Measurements from ENCODE around the gene ZFYVE28. TPM values are rescaled to one million over a fixed set of nuclear protein-coding genes. Genes with fewer than 3 reads are reported as not detected.
A peak's percentile ranks its signal among the peaks of the same experiment; 100 is the strongest.

ZFYVE28 gene
- total and polyA plus RNA-seq, 2 of the 8 experiments (the other 6 are each of a cell fraction or from before 2014, with no cell fraction given): 1.7 to 4.9 TPM

DNA sequence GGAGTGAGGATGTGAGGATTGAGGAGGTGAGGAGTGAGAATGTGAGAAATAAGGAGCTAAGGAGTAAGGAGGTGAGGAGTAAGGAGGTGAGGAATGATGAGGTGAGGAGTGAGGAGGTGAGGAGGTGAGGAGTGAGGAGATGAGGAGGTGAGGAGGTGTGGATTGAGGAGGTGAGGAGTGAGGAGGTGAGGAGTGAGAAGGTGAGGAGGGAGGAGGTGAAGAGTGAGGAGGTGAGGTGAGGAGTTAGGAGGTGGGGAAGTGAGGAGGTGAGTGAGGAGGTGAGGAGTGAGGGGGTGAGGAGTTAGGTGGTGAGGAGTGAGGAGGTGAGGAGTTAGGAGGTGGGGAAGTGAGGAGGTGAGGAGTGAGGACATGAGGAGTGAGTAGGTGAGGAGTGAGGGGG, 81.8 kb downstream of the ZFYVE28 start:
- no peaks in the 10 kb centered on the region for H4K20me1 ChIP-seq (replicated peaks in 1 of 2; ENCODE audit: control insufficient read depth in 1 of 2, insufficient read depth in 2 of 2, low read length in 2 of 2)
- no peak overlapping the region for H4K5ac ChIP-seq (ENCODE audit: insufficient read length, low read depth, low read length)
- H3K4me2 ChIP-seq (ENCODE audit: insufficient read depth in 1 of 2, low read depth in 2 of 2, low read length in 2 of 2): no peak overlapping the region
- no peak overlapping the region for H2BK120ac ChIP-seq (replicated peaks; ENCODE audit: low read depth, low read length)
- no peak overlapping the region for H3K9ac ChIP-seq (replicated peaks in 1 of 4; ENCODE audit: extremely low read depth in 1 of 4, low read depth in 3 of 4, low read length in 3 of 4)
- no peak overlapping the region for H2BK12ac ChIP-seq (ENCODE audit: low read depth, low read length)
- H2AK5ac ChIP-seq (ENCODE audit: low read depth, low read length): peak overlapping the region; percentile 65; the same call in 1 of the 2 replicates
- no peak overlapping the region for H3K4ac ChIP-seq (replicated peaks; ENCODE audit: insufficient read length, low read depth, low read length)
- no peak overlapping the region for H3K56ac ChIP-seq (replicated peaks; ENCODE audit: insufficient read length, low read depth, low read length)
- no peak overlapping the region for H4K8ac ChIP-seq (ENCODE audit: extremely low read depth, insufficient read depth, low read length)
- ChIA-PET POLR2A (ENCODE audit: partially characterized antibody) (interaction anchor here (0.7 to 1.5 kb wide), 2 partner anchors 74 to 1957 kb away, joined by 3 read pairs; partner anchors contain the start of gene MXD4), CTCF (ENCODE audit: partially characterized antibody) (no interaction called here)
- H2AFZ ChIP-seq (ENCODE audit: low read length): no peak overlapping the region
- no peak overlapping the region for H3K18ac ChIP-seq (ENCODE audit: extremely low read depth, low read length)
- no peak overlapping the region for H3K14ac ChIP-seq (ENCODE audit: insufficient read length)
- no peaks in the 10 kb centered on the region for H3K36me3 ChIP-seq (ENCODE audit: control insufficient read depth in 2 of 4, insufficient read depth in 4 of 4, low read length in 3 of 4)
- H3K9me3 ChIP-seq (ENCODE audit: insufficient read depth in 2 of 2, low read depth in 1 of 2, low read length in 1 of 2): no peaks in the 10 kb centered on the region
- H3K27me3 ChIP-seq (replicated peaks in 1 of 4; ENCODE audit: control insufficient read depth in 3 of 4, extremely low read depth in 1 of 4, insufficient read depth in 3 of 4, low read length in 3 of 4): no peaks in the 10 kb centered on the region
- H3K79me2 ChIP-seq (ENCODE audit: control insufficient read depth in 1 of 2, insufficient read depth in 2 of 2, low read length in 2 of 2): no peaks in the 10 kb centered on the region
- no peak overlapping the region for H3K4me3 ChIP-seq (ENCODE audit: extremely low read depth in 1 of 4, insufficient read depth in 2 of 4, low read depth in 3 of 4, low read length in 4 of 4)
- H2BK15ac ChIP-seq (ENCODE audit: low read length): no peak overlapping the region
- DNase-seq (ENCODE audit: low read depth in 1 of 2, low spot score in 2 of 2) (no peak), FAIRE-seq (no peak)
- no peaks in the 10 kb centered on the region; the same call in 1 of the 2 replicates for H3K79me1 ChIP-seq (ENCODE audit: low read depth, low read length)
- no peak overlapping the region for H4K91ac ChIP-seq (replicated peaks; ENCODE audit: insufficient read length, low read length)
- no peak overlapping the region for H2BK20ac ChIP-seq (ENCODE audit: low read length)
- H3K23me2 ChIP-seq (ENCODE audit: low read depth, low read length): peaks cover 4% of the 10 kb centered on the region; the same call in 1 of the 2 replicates
- no peak overlapping the region for H2BK5ac ChIP-seq (ENCODE audit: low read depth, low read length)
- no peak overlapping the region for H3K27ac ChIP-seq (ENCODE audit: low read depth, low read length)
- no peak overlapping the region for H3K23ac ChIP-seq (ENCODE audit: insufficient read length)
- H3K4me1 ChIP-seq (replicated peaks in 1 of 4; ENCODE audit: control insufficient read depth in 3 of 4, insufficient read depth in 4 of 4, low read length in 3 of 4): peaks cover 0 to 18% (median 4%) of the 10 kb centered on the region in 4 experiments; a peak in 6 of 7 replicates
- TF ChIP-seq RBBP5 (IDR thresholded peaks at IDR 0.05; ENCODE audit: borderline replicate concordance, low read depth, low read length) (no peak), JUN (IDR thresholded peaks at IDR 0.05; ENCODE audit: low read depth, low read length) (no peak), SIN3A (conservative IDR thresholded peaks at IDR 0.05 in 1 of 2, IDR thresholded peaks at IDR 0.05 in 1 of 2; ENCODE audit: low read depth in 1 of 2, low read length in 2 of 2) (no peak), RAD21 (IDR thresholded peaks at IDR 0.05 in 1 of 2, conservative IDR thresholded peaks at IDR 0.05 in 1 of 2; ENCODE audit: low read depth in 2 of 2, low read length in 2 of 2) (no peak), EZH2 (IDR thresholded peaks at IDR 0.05; ENCODE audit: low read depth, low read length, severe bottlenecking) (no peak), FOSL1 (IDR thresholded peaks at IDR 0.05; ENCODE audit: insufficient read depth, low read depth, low read length) (no peak), BACH1 (IDR thresholded peaks at IDR 0.05; ENCODE audit: low read length) (no peak), SP1 (IDR thresholded peaks at IDR 0.05; ENCODE audit: low read depth, low read length) (no peak), SUZ12 (IDR thresholded peaks at IDR 0.05; ENCODE audit: low read length) (no peak), HDAC6 (IDR thresholded peaks at IDR 0.05; ENCODE audit: low read depth, low read length) (no peak)

Data from H1 (cell line).